Mucosa of descending colon (tissue), 3 donors: ENCODE measurements around the gene MND1. TPM values are rescaled to one million over a fixed set of nuclear protein-coding genes. Genes with fewer than 3 reads are reported as not detected.
"Not testable (repeated sequence)": the region's sequence is repeated elsewhere in the genome, so short reads cannot be mapped to it uniquely, and the experiment has no call there.

Experiments
- ATAC-seq: fragments of 200-7000 bp; cut with Tn5 transposase; one replicate; pipeline ENCODE4 v1.9.1; 2020; ENCODE audit warnings: mild to moderate bottlenecking, moderate library complexity
- DNase-seq, 3 donors: peaks; one replicate each; pipeline ENCODE4 v3.0.0-alpha.2; 2020
- H3K36me3 ChIP-seq: fragments of 200-600 bp; one replicate; pipeline ENCODE4 v1.8.0; 2021; ENCODE audit warnings: low read depth, mild to moderate bottlenecking
- H3K4me1 ChIP-seq: fragments of 200-600 bp; one replicate; pipeline ENCODE4 v1.8.0; 2021; ENCODE audit warnings: low read depth, mild to moderate bottlenecking
- H3K4me3 ChIP-seq: fragments of 200-600 bp; one replicate; pipeline ENCODE4 v1.8.0; 2021; ENCODE audit warnings: mild to moderate bottlenecking
- H3K9me3 ChIP-seq: fragments of 200-600 bp; one replicate; pipeline ENCODE4 v1.8.0; 2021; ENCODE audit warnings: mild to moderate bottlenecking
- intact Hi-C, 2 donors: fragments of 100-400 bp; cut with DNase I in 1 of 2; cut with micrococcal nuclease in 1 of 2; formaldehyde crosslinking; loops; one replicate each; pipeline versions ENCODE4 v1.11.0 to v1.11.1; 2022; cut with DNase I, micrococcal nuclease
- total RNA-seq, 3 donors: library from RNA; stranded (reverse); fragmentation: NEBNext Ultra II Directional in 2 of 3; extraction: Animal tissue kit (Norgen Biotek cat#: 25700) in 2 of 3; gene quantifications; one replicate each; pipeline versions ENCODE4 v1.2.1 to v1.2.4, GENCODE V29; 2021 to 2023
- TF ChIP-seq, protein P1 (sequence below): fragments of 200-600 bp; IDR thresholded peaks from one replicate; pipeline ENCODE4 v1.8.0; 2022; ENCODE audit warnings: antibody characterized with exemption, mild to moderate bottlenecking
- donor health status: DM: no; HTN: no; CAD: no; lungs with moderate emphysema.
- donor health status: DM: no; HTN: no; CAD: no.
- donor health status: DM: no; HTN: yes; CAD: no.

MND1 gene
- total RNA-seq, 3 donors from 2014 or later, result 1.4 to 5.3 (median 1.6) TPM

DNA sequence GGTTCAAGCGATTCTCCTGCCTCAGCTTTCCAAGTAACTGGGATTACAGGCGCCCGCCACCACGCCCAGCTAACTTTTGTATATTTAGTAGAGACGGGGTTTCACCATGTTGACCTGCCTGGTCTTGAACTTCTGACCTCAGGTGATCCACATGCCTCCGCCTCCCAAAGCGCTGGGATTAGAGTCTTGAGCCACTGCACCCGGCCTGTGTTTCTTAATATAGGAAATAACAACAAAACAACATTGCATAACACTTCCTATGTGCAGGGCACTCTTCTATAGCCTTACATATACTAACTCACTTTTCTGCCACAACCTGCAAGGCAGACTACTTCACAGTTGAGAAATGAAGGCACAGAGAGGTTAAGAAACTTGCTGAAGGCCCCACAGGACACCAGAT is 108.9 kb downstream of the MND1 start:
- Histone ChIP-seq H3K4me3 (no peak overlapping the region), H3K9me3 (no peaks in the 10 kb centered on the region), H3K36me3 (no peaks in the 10 kb centered on the region), H3K4me1 (no peaks in the 10 kb centered on the region)
- intact Hi-C loops, result no loop called here
- DNase-seq (no peak), ATAC-seq (no peak)
- TF ChIP-seq, protein P1, sequence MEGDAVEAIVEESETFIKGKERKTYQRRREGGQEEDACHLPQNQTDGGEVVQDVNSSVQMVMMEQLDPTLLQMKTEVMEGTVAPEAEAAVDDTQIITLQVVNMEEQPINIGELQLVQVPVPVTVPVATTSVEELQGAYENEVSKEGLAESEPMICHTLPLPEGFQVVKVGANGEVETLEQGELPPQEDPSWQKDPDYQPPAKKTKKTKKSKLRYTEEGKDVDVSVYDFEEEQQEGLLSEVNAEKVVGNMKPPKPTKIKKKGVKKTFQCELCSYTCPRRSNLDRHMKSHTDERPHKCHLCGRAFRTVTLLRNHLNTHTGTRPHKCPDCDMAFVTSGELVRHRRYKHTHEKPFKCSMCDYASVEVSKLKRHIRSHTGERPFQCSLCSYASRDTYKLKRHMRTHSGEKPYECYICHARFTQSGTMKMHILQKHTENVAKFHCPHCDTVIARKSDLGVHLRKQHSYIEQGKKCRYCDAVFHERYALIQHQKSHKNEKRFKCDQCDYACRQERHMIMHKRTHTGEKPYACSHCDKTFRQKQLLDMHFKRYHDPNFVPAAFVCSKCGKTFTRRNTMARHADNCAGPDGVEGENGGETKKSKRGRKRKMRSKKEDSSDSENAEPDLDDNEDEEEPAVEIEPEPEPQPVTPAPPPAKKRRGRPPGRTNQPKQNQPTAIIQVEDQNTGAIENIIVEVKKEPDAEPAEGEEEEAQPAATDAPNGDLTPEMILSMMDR, result no peak

DNA sequence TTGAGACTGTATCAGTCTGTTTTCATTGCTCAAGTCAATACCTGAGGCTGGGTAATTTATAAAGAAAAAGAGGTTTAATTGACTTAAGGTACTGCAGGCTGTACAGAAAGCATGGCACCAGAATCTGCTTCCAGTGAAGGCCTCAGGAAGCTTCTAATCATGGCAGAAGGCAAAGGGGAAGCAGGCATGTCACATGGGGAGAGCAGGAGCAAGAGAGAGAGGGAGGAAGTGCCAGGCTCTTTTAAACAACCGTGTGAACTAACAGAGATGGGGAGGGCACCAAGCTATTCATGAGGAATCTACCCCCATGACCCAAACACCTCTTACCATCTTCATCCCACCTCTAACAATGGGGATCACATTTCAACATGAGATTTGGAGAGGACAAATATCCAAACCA is 114.5 kb downstream of the MND1 start:
- no peaks in the 10 kb centered on the region for H3K36me3 ChIP-seq
- intact Hi-C loops, result no loop called here

DNA sequence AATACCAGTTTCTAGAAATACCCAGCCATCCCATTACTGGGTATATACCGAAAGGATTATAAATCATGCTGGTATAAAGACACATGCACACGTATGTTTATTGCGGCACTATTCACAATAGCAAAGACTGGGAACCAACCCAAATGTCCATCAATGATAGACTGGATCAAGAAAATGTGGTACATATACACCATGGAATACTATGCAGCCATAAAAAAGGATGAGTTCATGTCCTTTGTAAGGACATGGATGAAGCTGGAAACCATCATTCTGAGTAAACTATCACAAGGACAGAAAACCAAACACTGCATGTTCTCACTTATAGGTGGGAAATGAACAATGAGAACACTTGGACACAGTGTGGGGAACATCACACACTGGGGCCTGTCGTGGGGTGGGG is 117.1 kb downstream of the MND1 start:
- H3K9me3 ChIP-seq, ATAC-seq, intact Hi-C loops, H3K36me3 ChIP-seq, H3K4me3 ChIP-seq, DNase-seq, H3K4me1 ChIP-seq: not testable (repeated sequence)

More for the DNA sequence above, 114.5 kb downstream of the MND1 start:
- ATAC-seq (no peak), DNase-seq (no peak)
- Histone ChIP-seq H3K4me1 (no peaks in the 10 kb centered on the region), H3K9me3 (no peaks in the 10 kb centered on the region), H3K4me3 (no peak overlapping the region)
- TF ChIP-seq, protein P1, result no peak

DNA sequence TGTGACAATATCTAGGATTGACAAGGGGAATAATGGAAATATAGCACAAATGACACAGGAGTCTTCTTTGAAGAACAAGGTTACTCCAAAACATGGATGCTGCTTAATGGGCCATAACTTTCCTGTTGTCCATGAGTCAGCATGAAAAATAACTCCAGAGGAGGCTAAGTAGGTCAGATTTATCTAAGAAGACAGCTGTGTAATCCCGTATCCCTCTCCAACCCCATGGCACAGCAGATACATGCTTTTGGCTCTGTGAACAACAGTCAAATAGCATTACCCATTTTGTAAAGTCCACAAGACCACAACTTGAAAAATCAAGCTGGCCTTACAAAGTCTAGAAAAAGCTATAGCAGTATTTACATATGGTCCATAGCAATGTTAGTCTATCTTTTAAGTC is 119.6 kb downstream of the MND1 start:
- Histone ChIP-seq H3K9me3 (no peaks in the 10 kb centered on the region), H3K4me3 (no peak overlapping the region), H3K36me3 (no peaks in the 10 kb centered on the region), H3K4me1 (peaks cover 13% of the 10 kb centered on the region)
- no peak for DNase-seq
- intact Hi-C loops, result no loop called here
- no peak for ATAC-seq
- TF ChIP-seq, protein P1, result no peak

Other genes starting within 250 kb of the MND1 start
- gene TRIM2, start 140.2 kb upstream of the MND1 start, total RNA-seq, result 100 to 1,000 TPM in 2 of 3 donors, 10 to 100 TPM in 1; 96.4 to 167 (median 154) TPM
- 1 to 10 TPM; 5.9 to 9.8 (median 6.7) TPM for gene TMEM131L, start 121.7 kb downstream of the MND1 start, total RNA-seq